22Rv1 (cell line): ENCODE data around the gene RGS4.
A peak's percentile ranks its signal among the peaks of the same experiment; 100 is the strongest.

Source experiments
- H3K27ac ChIP-seq: fragments of 450-650 bp; 2 replicates; pipeline ENCODE4 v1.5.1; 2017
- CTCF ChIP-seq: fragments of 450-650 bp; IDR thresholded peaks from 2 replicates; pipeline ENCODE4 v1.5.1; 2017; ENCODE audit warnings: mild to moderate bottlenecking
- ZFX ChIP-seq: fragments of 450-650 bp; IDR thresholded peaks from 2 replicates; pipeline ENCODE4 v1.6.1; 2017; ENCODE audit warnings: antibody characterized with exemption, borderline replicate concordance

Gene RGS4

GRCh38 chr1:163066686-163067085, 2.5 kb upstream of the RGS4 start:
- TF ChIP-seq ZFX, result no peak
- no peak for TF ChIP-seq CTCF
- H3K27ac ChIP-seq, result no peak overlapping the region

- H3K27ac ChIP-seq, result no peak overlapping the region
- TF ChIP-seq ZFX (no peak), CTCF (no peak)
These were observed 445 bp upstream of the RGS4 start for GRCh38 chr1:163068716-163069115.

GRCh38 chr1:163069655-163070277, 605 bp downstream of the RGS4 start:
- TF ChIP-seq CTCF, result no peak
- TF ChIP-seq ZFX, result no peak
- H3K27ac ChIP-seq, result no peak overlapping the region

- no peak overlapping the region for H3K27ac ChIP-seq
- no peak for TF ChIP-seq ZFX
- TF ChIP-seq CTCF, result peak; percentile 90
These were observed 2.5 kb downstream of the RGS4 start for GRCh38 chr1:163071405-163072255.

GRCh38 chr1:163072658-163073057, 3.5 kb downstream of the RGS4 start:
- H3K27ac ChIP-seq, result no peak overlapping the region
- no peak for TF ChIP-seq ZFX
- TF ChIP-seq CTCF, result no peak

- TF ChIP-seq ZFX (no peak), CTCF (no peak)
- H3K27ac ChIP-seq, result no peak overlapping the region
These were observed 4.8 kb downstream of the RGS4 start for GRCh38 chr1:163074004-163074403.

- H3K27ac ChIP-seq, result no peak overlapping the region
- no peak for TF ChIP-seq ZFX
- no peak for TF ChIP-seq CTCF
These were observed 5.6 kb downstream of the RGS4 start for GRCh38 chr1:163074716-163075284.
